HG02642 (cell line): ENCODE results near the gene RHOV.

Experiments used
- ATAC-seq: cut with Tn5 transposase; IDR thresholded peaks from one replicate; pipeline ENCODE4 v1.9.1; 2021; ENCODE audit warnings: mild to moderate bottlenecking; ENCODE audit not compliant: unreplicated experiment, poor library complexity

The RHOV gene, protein sequence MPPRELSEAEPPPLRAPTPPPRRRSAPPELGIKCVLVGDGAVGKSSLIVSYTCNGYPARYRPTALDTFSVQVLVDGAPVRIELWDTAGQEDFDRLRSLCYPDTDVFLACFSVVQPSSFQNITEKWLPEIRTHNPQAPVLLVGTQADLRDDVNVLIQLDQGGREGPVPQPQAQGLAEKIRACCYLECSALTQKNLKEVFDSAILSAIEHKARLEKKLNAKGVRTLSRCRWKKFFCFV

GRCh38 chr15:40873694-40874561 is at the start of gene RHOV:
Gene RHOV (minus strand): TSS chr15:40874234. CDS start chr15:40874139, 95 bp downstream.
- peak; percentile 59 for ATAC-seq

- no peak for ATAC-seq
Measured at GRCh38 chr15:40923551-40923950, 49.5 kb upstream of the RHOV start.

DNA sequence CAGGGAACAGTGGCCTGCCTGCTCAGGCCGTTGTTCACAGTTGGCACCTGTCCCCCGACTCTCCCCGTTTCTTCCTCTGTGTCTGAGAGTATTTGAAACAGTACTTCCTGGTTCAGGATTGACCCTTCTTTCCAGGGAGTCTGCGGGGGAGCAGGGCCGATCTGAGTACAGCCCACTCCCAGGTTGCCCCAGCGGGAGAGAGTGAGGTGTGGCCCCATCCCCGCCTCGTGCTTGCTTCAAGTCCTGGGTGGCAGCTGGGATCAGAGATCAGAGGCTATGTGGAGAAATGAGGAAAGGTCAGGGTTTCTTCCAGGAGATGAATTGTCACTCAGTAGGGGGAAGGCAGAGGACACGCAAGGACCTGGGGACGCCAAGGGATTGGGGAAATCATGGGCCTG is 48.6 kb upstream of the RHOV start:
- ATAC-seq: no peak

GRCh38 chr15:40921949-40922607 is 48.0 kb upstream of the RHOV start:
- ATAC-seq: no peak

DNA sequence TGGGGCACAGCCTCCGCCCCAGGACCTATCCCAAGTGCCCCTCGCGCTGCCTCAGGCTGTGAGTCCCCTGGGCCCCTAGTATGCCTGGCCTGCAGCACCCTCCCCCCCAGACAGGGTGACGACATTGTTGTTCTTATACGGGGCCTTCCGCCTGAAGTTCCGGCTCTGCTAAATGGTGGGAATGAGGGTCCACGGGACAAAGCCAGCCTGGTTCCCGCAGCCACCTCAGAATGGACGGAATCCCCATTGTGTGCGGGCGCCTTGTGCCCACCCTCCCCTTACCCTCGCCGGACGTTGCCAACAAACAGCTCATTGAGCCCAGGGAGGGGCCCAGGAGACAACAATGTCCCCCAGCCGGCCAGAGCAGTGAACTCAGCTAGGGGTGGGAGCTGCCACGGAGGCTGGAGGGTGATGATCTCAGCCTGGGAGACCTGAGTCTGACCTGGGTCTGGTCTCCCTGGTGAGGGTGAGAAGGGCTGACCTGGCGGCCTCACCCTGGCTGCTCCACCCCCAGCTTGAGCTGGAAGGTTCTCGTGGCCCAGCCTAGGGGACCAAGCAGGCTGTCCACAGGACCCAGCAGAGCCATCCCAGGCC is 44.9 kb upstream of the RHOV start:
- no peak for ATAC-seq

DNA sequence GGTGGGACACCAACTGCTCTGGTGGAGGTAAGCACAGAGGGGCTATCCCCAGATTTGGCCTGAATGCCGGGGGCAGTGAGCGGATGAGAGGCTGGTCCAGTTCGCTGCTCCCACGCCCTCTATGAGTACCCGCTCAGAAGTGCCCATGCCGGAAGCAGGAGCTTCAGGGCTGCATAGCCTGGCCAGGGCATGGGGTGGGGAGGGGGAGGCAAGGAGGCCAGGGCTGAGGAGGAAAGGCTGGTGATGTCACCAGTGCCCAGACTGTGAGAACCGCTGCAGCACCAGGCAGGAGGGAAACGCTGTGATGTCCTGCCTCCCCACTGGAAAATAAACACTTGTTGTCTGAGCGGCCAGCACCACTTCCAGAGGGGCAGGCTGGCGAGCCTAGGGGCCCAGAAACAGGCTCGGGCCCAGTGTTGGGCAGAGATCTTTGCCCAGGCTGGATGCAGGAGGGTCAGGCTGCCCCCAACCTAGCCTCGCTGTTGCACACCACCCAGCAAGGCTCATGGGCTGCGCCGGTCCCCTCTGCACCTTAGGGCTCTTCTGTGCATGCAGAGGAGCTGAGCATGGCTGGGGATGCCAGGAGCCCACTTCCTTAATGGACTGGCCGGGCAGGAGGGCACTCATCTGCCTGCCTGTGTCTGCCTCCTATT is 44.2 kb upstream of the RHOV start:
- ATAC-seq: no peak

DNA sequence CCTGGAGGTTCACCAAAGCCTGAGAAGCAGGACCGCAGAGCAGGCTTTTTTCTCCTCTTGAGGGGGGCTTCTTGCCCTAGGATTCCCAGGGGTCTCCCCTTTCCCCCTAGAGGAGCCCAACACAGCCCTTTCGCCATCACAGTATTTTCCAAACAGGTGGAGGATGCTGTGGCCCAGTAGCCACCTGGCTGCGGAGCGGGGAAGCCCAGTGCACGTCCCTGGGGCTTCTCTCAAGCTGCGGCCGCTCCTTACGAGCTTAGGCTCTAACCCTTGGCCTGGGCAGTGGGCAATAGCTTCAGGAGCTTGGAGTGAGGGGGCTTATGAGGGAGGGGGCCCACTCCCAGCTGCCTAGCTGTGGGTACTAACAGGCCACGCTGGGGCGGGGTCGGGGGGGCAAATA is 43.6 kb upstream of the RHOV start:
- no peak for ATAC-seq

GRCh38 chr15:40915679-40916078 is 41.6 kb upstream of the RHOV start:
- no peak for ATAC-seq

DNA sequence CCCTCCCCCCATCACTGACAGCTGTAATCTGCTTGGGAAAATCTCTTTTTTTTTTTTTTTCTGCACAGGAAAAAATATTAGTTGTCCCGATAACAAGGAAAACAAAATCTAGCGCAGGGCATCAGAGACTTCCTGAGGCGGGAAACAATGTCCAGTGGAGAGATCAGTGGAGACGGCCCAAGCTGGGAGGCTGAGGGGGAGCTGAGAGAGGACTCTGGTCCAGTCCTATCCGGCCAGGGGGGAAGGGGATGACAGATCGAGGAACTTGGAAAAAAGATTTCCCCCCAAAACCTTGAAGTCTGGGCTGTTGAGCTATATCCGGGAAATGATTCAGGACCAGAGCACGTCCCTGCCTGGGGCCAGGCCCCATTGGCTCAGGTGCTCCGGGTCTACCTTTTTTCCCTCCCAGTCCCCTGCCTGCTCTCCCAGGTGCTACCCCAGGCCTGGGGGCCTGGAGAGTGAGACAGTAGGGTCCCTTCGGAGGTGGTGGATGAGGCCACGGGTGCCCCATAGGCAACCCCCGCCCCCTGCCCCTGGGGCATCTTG is 41.2 kb upstream of the RHOV start:
- ATAC-seq: no peak

GRCh38 chr15:40914486-40914885 is 40.5 kb upstream of the RHOV start:
- ATAC-seq: no peak

GRCh38 chr15:40914013-40914412 is 40.0 kb upstream of the RHOV start:
- ATAC-seq: no peak

DNA sequence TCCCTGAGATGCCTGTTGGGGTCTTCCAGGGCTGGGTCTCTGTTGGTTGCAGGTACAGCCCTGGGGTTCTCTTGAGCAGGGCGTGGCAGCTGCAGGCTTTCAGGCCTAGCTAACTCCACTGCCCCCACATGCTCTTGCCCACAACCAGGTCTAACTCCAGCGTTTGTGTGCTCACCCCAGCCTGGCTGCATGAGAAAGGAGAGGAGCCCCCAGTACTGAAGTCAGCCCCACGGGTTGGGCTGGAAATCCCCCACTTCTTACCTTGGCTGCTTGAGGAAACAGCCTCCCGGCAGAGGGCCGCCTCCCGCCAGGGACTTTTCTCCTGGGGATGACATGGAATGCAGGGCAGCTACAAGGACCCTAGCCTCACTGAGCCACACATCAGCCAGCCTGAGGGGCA is 38.4 kb upstream of the RHOV start:
- ATAC-seq: no peak

GRCh38 chr15:40911693-40912092 is 37.7 kb upstream of the RHOV start:
- ATAC-seq: no peak

GRCh38 chr15:40911141-40911540 is 37.1 kb upstream of the RHOV start:
- ATAC-seq: no peak

- no peak for ATAC-seq
Measured at GRCh38 chr15:40909662-40910630, 35.9 kb upstream of the RHOV start.

DNA sequence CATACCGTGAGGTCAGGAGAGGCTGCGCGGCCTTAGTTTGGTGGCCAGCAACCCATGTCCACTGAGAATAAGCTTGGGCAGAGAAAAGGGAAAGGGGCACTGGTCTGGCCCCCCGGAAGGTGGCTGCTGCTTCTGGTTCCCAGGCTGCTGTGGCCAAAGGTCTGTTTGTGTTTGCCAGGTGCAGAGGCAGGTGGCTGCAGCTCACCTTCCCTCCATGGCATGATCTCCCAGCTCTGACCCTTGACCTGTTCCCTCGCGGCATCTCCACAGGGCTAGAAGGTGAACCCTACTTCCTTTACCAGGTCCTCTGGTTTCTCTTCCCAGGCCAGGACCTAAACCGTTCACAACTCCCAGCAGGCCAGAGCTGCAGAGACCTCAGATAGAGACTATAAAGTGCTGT is 34.1 kb upstream of the RHOV start:
- no peak for ATAC-seq

- peak; percentile 14 for ATAC-seq
Measured at GRCh38 chr15:40906991-40907802, 33.2 kb upstream of the RHOV start.
